NCI-H748 (cell line): Measurements from ENCODE around the gene ENPP1.
"Not testable (repeated sequence)": the region's sequence is repeated elsewhere in the genome, so short reads cannot be mapped to it uniquely, and the experiment has no call there.

Experiments used
- DNase-seq: peaks from one replicate; lab custom pipeline; 2025; ENCODE audit not compliant: unreplicated experiment; lab: John Stamatoyannopoulos, UW

The ENPP1 gene

DNA sequence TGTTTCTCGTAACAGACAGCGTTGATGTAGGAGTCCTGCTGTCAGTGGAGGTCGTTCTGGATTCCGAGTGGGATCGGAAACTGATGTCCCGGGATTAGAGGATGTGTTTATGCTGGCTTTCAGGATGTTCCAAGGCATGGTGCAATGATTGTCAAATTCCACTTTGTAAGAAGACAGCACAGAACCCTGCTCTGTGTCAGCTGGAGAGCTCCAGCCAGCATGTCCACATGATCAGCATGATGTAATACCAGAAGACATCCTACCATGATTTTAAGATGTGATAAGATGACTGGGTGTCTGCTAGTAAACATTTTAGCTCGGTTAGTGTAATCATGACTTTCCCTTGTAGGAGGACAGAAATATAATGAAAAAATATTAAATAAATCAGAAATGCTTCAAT is 20.3 kb downstream of the ENPP1 start:
- DNase-seq = no peak

DNA sequence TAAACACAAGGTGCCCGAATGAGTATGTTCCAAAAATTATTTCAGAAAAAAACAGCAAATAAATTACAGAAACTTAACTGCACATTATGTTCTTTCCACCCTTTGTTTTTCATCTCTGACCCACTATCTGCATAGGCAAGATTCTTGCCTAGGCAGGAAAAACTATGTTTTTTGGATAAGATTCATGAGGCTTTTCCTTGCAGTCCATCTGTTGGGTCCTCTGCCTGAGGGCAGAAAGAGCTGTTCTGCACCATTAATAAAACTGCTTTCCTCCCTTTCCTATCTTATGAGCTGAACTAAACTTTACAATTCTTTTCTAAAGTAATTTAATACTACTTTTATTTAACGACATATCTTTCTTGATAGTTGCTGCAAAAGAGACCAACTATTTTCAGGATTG is 21.1 kb downstream of the ENPP1 start:
- no peak for DNase-seq

DNA sequence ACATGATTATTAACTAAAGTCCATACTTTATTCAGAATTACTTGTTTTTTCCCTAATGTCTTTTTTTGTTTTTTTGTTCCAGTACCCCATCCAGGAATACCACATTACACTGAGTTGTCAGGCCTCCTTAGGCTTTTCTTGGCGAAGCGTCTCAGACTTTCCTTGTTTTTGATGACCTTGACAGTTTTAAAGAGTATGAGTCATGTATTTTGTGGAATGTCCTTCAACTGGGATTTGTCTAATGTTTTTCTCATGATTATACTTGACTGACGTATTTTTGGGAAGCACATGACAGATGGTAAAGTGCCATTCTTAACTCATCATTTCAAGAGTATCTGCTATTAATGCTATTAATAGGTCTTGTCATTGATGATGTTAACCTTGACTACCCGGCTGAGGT is 23.6 kb downstream of the ENPP1 start:
- DNase-seq = no peak

DNA sequence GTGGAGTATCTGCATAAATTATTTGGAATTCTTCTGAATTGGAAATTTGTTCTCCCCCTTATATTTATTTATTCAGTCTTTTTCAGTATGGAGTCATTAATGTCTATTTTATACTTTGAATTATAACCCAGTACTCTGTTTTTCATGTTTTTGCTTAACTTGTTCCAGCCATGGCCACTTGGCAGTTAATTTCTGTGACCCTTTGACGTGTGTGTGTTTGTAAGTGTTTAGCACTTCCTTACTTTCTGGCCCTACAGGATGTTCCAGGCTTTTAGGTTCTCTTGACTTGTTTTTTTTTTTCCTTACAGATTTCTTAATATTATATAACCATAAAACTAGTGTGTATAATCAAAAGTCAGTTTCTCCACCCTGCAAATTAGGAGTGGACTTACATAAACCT is 24.1 kb downstream of the ENPP1 start:
- no peak for DNase-seq

DNA sequence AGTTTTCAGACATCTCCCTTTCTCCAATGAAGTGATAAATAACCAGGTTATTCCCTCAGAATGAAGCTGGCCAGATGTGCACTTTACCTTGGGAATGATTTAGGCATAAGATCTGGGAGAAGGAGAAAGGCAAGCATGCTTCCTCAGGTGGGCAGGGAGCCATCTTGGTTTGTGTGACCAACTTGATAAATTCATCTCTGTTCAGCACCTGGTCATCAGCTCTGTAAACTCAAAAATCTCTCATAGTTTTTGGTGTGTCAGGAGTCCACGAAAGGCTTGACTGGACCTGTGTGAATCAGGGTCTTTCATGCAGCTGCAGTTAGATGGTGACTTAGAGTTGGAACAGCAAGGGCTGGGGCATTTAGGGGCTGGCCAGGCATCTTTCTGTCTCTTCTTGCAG is 24.5 kb downstream of the ENPP1 start:
- DNase-seq = no peak

DNA sequence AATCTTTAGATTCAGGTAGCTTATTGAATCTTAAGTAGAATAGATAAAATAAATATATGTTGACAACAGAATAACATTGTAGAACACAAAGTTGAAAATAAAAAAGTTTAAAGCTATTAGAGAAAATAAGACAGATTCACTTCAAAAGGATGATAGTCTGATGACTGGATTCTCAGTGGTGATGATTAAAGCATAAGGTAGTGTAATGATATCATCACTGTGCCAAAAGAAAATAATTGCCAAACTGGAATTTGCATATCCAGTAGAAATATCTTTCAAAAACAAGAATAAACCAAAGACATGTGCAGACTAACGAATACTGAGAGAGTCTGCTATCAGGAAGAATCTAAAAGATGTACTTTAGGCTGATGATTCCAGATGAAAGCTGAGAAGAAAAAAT is 30.2 kb downstream of the ENPP1 start:
- no peak for DNase-seq

DNA sequence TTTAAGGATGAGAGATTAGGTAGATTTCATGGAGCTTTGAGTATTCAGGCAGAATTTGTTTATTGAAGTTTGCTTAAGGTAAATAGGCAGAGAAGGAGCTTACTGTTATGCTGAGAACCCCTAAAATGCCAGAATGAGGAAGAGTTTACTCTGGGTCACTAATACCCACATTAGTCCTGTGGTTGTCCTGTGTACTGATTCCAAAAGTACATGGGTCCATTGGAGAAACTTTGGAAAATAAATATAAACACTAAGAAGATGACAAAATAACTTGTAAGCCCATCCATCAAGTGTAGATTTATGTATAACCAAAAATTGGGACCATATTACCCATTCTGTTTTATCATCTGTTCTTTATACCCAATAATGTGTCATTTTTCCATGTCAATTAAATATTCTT is 31.6 kb downstream of the ENPP1 start:
- no peak for DNase-seq

DNA sequence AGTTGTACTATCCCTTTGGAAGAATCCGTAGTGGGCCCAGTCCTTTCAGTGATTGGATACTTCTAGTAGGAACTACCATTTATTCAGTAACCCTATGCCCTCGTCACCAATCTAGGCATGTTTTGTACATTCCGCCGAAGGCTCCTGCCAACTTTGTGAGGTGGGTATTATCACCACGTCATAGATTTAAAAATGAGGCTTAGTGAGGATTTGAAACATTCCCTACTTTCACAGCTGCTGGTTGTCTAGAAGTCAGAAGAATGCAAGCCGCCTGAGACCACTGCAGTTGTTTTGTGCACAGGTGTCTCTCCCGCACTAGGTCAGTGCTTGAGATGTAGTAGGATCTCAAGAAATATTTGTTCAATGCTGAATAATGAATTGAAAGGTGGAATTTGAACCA is 32.6 kb downstream of the ENPP1 start:
- DNase-seq = no peak

DNA sequence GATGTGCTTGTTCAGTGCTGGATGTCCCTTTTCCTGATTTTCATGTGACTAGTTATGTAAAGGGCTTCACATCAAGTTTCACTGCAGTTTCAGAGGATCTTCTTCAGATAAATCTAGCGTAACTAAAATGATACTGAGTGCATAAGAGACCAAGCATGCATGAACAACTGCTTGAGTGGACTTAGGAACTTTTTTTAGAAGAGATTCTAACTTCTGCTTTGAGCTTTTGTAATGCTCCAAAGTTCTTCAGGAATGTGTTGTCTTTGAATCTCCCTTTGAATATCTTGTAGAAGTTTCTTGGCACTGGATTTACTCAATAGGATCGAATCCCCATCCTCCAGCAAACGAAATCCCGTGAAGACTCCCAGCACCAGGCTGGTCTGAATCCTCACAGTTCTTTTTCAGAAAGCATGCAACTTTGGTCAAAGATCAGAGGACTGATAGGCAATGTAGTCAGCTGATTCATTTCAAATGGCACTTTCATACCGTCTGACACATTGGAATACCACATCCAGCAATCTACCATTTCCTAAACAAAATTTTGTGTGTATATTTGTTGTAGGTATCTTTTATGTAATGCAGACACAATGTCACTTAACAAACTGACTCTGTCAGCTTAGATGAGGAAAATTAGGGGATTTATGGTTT is 33.2 kb downstream of the ENPP1 start:
- no peak for DNase-seq

DNA sequence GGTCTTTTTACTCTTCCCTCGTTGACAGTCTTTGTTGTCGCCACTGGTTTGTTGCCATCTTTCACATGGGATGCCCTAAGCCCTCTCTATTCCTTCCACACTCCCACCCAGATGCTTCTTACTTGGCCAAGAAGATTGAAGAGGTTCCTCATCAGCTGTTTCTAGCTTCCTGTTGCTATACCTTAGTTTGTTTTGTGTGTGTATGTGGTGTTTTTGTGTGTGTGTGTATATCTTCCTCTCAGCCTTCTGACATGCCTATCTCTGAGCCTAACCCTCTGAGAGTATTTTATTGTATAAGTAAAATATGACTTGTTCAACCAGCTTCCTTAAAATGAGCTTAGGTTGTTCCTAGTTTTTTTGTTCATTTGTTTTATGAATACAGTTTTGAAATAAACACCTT is 35.9 kb downstream of the ENPP1 start:
- no peak for DNase-seq

DNA sequence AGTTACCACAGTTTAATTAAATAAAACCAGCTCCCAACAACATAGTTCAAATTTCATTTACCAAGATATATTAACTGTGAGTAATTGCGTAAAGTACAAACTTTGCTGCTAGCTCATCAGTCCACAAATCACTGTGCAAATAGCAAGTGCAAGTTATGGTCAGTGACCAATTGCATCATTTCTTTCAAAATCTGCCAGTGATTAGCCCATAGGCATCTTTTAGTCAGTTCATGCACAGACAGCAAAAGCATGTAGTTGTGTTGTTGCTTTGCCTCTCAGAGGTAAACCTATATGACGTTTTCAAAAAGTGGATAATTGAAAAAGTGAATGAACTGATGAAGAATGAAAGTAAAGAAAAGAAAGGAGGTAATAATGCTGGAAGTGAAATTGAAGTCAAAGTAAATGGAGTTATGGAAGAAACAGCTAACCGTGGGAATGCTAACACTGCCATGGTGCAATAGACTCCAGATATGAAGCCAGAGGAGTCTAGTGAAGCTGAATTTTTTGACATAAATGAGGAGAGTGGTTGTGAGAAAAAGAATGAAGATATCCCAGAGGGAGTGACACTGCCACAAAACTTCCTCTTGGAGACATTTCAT is 36.5 kb downstream of the ENPP1 start:
- no peak for DNase-seq

DNA sequence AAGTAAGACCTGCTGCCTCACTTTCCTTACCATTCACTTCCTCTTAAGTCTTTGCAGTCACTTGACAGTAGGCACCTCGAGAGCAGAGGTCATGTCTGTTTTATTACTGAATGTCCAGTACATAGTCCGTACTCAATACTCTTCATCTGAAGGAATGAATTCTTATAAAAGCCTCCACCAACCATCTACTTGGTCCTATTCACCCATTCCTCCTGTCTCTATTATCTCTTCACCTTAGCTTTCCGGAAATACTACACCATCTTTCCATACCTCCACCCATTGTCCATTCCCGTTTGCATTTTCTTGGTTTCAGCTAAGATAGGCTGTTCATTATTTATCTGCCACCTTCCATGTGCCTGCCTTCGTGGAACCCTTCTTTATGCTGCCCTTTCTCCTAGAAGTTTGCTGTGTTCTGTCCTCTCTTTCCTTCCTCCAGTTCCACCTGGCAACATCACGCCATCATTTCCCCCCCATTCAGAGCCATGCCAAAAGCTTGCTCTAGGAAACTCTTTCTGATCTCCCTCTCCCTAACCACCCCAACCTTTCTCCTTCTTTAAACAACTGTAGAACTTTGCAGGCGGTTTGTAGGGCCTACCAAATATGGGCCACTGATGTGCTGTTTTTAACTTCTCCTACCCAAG is 38.3 kb downstream of the ENPP1 start:
- DNase-seq = no peak

DNA sequence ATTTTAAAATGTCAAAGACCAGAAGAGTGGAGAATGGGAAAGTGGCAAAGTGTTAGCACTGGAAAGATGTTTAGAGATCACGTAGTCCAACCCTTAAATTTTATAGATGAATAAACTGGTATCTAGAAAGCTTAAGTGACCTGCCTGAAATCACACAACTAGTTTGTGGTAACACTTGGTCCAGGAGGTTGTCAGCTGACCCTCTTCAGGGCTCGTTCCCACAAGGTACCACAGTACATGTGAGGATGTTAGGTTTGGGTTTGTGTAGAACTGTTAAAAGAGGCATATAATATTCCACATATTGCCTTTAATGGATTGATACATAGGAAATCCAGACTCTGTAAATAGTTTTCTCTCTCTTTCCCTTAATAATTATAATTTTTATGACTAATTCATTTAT is 39.1 kb downstream of the ENPP1 start:
- no peak for DNase-seq

DNA sequence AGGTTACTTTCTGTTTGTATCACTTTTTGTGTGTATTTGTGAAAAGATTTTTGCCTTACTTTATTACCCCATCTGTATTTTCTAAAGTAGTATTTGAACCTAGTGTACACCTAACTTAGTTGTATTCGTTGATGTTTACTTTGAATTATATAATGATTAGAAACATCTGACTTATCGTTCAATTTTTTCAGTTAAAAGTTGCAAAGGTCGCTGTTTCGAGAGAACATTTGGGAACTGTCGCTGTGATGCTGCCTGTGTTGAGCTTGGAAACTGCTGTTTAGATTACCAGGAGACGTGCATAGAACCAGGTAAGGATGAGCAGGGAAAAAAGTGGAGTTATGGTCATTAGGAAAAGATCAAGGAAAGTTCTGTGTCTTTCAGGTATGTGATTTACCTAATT is 42.0 kb downstream of the ENPP1 start:
- no peak for DNase-seq

DNA sequence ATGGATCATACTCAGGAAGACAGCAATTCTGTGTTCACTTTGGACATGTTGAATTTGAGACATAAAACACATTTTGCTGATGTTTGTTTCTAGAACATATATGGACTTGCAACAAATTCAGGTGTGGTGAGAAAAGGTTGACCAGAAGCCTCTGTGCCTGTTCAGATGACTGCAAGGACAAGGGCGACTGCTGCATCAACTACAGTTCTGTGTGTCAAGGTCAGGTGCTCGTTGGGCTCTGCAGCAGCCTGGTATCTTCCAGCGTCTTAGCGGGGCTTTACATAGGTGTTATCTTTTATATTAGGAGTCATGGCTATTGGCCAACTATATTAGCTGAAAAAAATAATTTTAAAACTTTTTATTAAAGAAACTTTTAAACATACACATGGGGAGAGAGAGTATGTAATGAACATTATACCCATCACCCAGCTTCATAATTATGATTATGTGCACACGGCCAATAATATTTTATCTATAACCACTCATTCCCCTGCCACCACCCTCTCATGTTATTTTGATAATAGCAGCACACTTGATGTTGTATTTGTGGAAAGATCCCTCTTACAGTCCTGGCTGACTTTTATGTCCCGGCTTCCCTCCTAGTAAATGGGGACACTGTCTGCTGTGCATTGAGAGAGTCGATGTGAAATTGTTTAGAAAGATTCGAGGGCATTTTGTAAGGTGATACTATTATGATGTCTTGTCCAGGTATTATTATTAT is 43.4 kb downstream of the ENPP1 start:
- no peak for DNase-seq

DNA sequence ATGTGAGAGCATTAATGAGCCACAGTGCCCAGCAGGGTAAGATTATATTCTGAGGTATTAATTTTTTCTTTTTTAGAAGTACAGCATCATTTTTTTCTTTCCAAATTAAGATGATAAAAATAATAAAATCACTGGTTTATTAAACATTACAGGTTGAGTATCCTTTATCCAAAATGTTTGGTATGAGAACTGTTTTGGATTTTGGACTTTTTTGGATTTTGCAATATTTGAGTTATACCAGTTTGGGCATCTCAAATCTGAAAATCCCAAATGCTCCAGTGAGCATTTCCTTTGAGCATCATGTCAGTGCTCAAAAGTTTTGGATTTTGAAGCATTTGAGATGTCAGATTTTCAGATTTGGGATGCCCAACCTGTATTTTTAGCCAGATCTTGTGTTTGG is 44.4 kb downstream of the ENPP1 start:
- no peak for DNase-seq

DNA sequence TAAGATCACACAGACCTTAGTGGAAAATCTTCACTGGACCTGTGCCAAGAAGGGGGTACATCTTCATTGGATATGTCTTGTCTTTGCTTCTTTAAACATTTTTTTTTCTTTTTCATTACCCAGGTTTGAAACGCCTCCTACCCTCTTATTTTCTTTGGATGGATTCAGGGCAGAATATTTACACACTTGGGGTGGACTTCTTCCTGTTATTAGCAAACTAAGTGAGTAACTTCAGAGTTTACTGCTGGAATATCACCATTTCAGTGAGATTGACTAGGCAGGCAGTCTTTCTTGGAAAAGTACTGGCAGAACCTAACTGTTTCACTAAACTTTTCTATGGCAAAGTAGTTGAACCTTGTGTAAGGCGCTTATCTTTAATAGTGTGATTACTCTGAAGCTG is 47.0 kb downstream of the ENPP1 start:
- DNase-seq = no peak

DNA sequence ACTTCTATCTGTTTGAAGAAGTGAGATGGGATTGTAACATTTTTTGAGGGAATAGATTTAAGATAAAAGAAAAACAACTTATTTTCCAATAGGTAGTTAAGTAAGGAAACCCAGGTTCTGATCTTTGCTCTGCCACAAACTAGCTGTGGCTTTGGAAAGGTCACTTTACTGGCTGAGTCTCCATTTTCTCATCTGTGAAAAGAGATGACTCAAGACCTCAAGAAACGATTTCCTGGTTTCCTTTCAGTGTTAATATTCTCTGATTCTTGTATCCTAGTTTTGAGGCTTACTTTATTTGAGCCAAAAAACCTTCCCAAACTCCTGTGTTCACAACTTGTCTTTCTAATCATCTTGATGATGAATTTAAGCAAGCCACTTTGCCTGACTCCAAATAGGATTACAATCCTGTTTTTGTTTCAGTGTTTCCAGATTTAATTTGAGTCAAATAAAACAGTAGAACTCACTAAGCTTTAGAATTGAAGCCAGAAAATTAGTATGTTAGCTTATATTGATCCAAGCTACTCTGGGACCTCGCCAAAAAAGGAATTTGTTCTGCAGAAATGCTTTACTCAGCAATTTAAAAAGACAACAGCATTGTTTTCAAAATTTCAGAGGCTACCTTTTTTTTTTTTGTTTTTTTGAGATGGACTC is 51.1 kb downstream of the ENPP1 start:
- DNase-seq = no peak

DNA sequence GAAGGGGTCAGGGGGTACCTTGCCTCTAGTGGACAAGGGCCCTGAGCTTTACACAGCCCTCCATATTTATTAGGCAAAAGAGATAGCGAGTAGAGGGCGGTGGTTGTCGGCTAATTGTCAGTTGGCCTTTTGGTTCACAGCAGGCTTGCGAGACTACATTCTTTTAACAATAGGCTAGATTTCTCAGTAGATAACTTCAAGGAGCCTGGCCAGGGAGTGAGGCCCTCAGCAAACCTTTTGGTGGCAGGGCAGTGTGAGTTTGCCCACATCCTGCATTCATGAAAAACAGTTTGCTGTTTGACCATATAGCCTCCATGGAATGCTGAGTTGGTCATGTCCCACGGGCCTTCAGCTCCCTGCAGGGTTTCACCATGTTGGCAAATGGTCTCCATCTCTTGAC is 51.8 kb downstream of the ENPP1 start:
- not testable (repeated sequence) for DNase-seq

DNA sequence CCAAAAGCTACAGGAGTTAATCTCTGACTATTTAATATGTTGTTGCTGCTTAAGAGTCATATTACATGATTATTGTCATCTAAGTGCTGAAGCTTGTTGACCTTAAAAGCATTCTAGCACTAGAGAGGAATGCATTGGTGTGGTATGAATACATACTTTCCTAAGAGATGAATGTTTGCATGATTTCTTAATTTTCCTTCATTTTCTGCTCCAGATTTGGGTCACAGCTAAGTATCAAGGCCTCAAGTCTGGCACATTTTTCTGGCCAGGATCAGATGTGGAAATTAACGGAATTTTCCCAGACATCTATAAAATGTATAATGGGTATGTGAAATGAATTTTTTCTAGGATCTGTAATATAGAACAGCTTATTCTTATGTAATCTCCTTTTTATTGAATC is 53.6 kb downstream of the ENPP1 start:
- DNase-seq = no peak

DNA sequence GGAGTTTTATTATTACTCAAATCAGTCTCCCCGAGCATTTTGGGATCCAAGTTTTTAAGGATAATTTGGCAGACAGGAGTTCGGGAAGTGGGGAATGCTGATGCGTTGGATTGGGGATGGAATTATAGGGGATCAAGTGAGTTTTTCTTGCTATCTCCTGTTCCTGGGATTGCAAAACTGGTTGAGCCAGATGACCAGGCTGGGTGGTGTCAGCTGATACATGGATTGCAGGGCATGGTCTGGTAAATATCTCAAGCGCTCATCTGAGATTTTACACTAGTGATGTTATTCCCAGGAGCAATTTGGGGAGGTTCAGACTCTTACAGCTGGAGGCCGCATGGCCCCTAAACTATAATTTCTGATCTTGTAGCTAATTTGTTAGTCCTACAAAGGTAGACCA is 54.7 kb downstream of the ENPP1 start:
- peak; percentile 2 for DNase-seq

DNA sequence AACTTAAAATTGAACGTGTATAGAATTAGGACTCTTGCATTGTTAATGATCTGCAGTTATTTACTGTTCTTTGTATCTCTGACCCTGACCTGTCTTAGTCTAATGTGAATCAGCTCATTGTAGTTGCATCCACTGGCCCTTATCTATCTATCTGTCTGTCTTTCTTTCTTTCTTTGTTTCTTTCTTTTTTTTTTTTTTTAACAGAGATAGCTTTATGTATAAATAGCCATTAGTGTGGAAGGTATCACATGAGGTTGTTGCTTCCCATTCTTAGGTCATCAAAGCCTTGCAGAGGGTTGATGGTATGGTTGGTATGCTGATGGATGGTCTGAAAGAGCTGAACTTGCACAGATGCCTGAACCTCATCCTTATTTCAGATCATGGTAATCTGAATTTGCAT is 59.9 kb downstream of the ENPP1 start:
- DNase-seq = no peak
